CD14-positive monocyte (primary cell): ENCODE measurements around the gene UNC13B. TPM values are rescaled to one million over a fixed set of nuclear protein-coding genes. Genes with fewer than 3 reads are reported as not detected.

Experiments
- DNase-seq, 3 donors: peaks; one replicate each; pipeline ENCODE4 v3.0.0-alpha.2; 2011 to 2022
- H2AFZ ChIP-seq: 2 replicates; pipeline ENCODE4 v1.6.0; 2012; ENCODE audit warnings: mild to moderate bottlenecking, low read depth, low read length, inconsistent platforms; ENCODE audit not compliant: insufficient read depth, poor library complexity, severe bottlenecking
- H3K27ac ChIP-seq, 2 donors: 1 replicate in 1 of 2; 2 replicates in 1 of 2; pipeline ENCODE4 v1.5.1; 2012 to 2013; ENCODE audit warnings: low read length in 2 of 2, control low read depth in 1 of 2, inconsistent platforms in 1 of 2, low read depth in 1 of 2, mild to moderate bottlenecking in 1 of 2
- H3K27me3 ChIP-seq, 2 donors: one replicate each; pipeline versions ENCODE4 v1.6.0 to v1.6.1; 2011 to 2013; ENCODE audit warnings: low read length in 2 of 2; ENCODE audit not compliant: control insufficient read depth in 2 of 2, insufficient read depth in 2 of 2
- H3K36me3 ChIP-seq, 2 donors: replicated peaks in 1 of 2; 1 replicate in 1 of 2; 2 replicates in 1 of 2; pipeline versions ENCODE4 v1.5.1 to v1.6.1; 2012 to 2013; ENCODE audit warnings: low read length in 2 of 2, control low read depth in 1 of 2, inconsistent platforms in 1 of 2, mild to moderate bottlenecking in 1 of 2; ENCODE audit not compliant: insufficient read depth in 2 of 2, control insufficient read depth in 1 of 2
- H3K4me1 ChIP-seq, 2 donors: 1 replicate in 1 of 2; 2 replicates in 1 of 2; pipeline versions ENCODE4 v1.5.1 to v1.6.1; 2012 to 2013; ENCODE audit warnings: low read length in 2 of 2, control low read depth in 1 of 2, inconsistent platforms in 1 of 2, mild to moderate bottlenecking in 1 of 2, moderate library complexity in 1 of 2; ENCODE audit not compliant: insufficient read depth in 2 of 2, control insufficient read depth in 1 of 2
- H3K4me2 ChIP-seq: replicated peaks from 2 replicates; pipeline ENCODE3; 2012; ENCODE audit warnings: low read length, moderate library complexity, mild to moderate bottlenecking; ENCODE audit not compliant: poor library complexity, severe bottlenecking; ENCODE audit errors: extremely low read depth
- H3K4me3 ChIP-seq, 3 experiments: fragments of 200-600 bp in 1 of 3; sonication (generic) in 1 of 3; replicated peaks in 1 of 3; 1 replicate in 2 of 3; 2 replicates in 1 of 3; pipeline ENCODE4 v1.5.1; 2011 to 2013; ENCODE audit warnings: low read length in 3 of 3, mild to moderate bottlenecking in 3 of 3, control low read depth in 2 of 3, low read depth in 2 of 3, inconsistent platforms in 1 of 3, moderate library complexity in 1 of 3
- H3K79me2 ChIP-seq: 2 replicates; pipeline ENCODE4 v1.6.0; 2012; ENCODE audit warnings: mild to moderate bottlenecking, control low read depth, inconsistent platforms, low read length, moderate library complexity; ENCODE audit not compliant: insufficient read depth
- H3K9ac ChIP-seq: 2 replicates; pipeline ENCODE4 v1.6.0; 2017; ENCODE audit warnings: low read length, mild to moderate bottlenecking; ENCODE audit not compliant: insufficient read depth, poor library complexity, severe bottlenecking
- H3K9me3 ChIP-seq, 2 donors: replicated peaks in 1 of 2; 1 replicate in 1 of 2; 2 replicates in 1 of 2; pipeline versions ENCODE4 v1.5.1 to v1.6.1; 2012 to 2013; ENCODE audit warnings: low read length in 2 of 2, control low read depth in 1 of 2; ENCODE audit not compliant: control insufficient read depth in 1 of 2, insufficient read depth in 1 of 2
- H4K20me1 ChIP-seq: 2 replicates; pipeline ENCODE4 v1.6.0; 2012; ENCODE audit warnings: mild to moderate bottlenecking, low read length, control low read depth, moderate library complexity; ENCODE audit not compliant: insufficient read depth
- H3K27ac Mint-ChIP-seq, 7 donors: one replicate each; pipeline ENCODE4 v1.8.0; 2020; ENCODE audit warnings: mild to moderate bottlenecking in 7 of 7, mixed read lengths in 7 of 7, moderate library complexity in 6 of 7, inconsistent platforms in 2 of 7
- H3K27me3 Mint-ChIP-seq, 3 donors: one replicate each; pipeline ENCODE4 v1.8.0; 2021 to 2022; ENCODE audit warnings: low read depth in 3 of 3, mild to moderate bottlenecking in 3 of 3, mixed read lengths in 3 of 3, moderate library complexity in 3 of 3, inconsistent platforms in 1 of 3
- H3K36me3 Mint-ChIP-seq, 2 donors: one replicate each; pipeline ENCODE4 v1.8.0; 2020; ENCODE audit warnings: mixed read lengths in 2 of 2, inconsistent platforms in 1 of 2, mild to moderate bottlenecking in 1 of 2
- H3K4me1 Mint-ChIP-seq: one replicate; pipeline ENCODE4 v1.8.0; 2020; ENCODE audit warnings: mild to moderate bottlenecking, mixed read lengths
- H3K4me3 Mint-ChIP-seq, 2 donors: one replicate each; pipeline ENCODE4 v1.8.0; 2020; ENCODE audit warnings: mild to moderate bottlenecking in 2 of 2, mixed read lengths in 2 of 2, moderate library complexity in 1 of 2
- H3K9me3 Mint-ChIP-seq, 7 donors: one replicate each; pipeline ENCODE4 v1.8.0; 2020 to 2022; ENCODE audit warnings: mixed read lengths in 7 of 7, mild to moderate bottlenecking in 6 of 7, moderate library complexity in 6 of 7, inconsistent platforms in 2 of 7
- WGBS: methylation state at CpG from one replicate; pipeline ENCODE4 v1.1.5; 2013; ENCODE audit warnings: missing lambda C conversion rate; ENCODE audit not compliant: insufficient coverage; 5-methylcytosine and 5-hydroxymethylcytosine counted together
- intact Hi-C, 2 donors: fragments of 100-400 bp; cut with micrococcal nuclease; formaldehyde crosslinking; loops; one replicate each; pipeline versions ENCODE4 v1.15.0 to v1.15.1; 2023
- polyA plus RNA-seq, 3 donors: library from polyadenylated mRNA; depleted of rRNA in 1 of 3; unstranded in 2 of 3; stranded (reverse) in 1 of 3; fragments of 300-500 nt in 2 of 3; fragments of >200 nt in 1 of 3; fragmentation: Illumina TruSeq in 2 of 3; gene quantifications; 1 replicate in 2 of 3; 2 replicates in 1 of 3; pipeline ENCODE4 v1.2.3, GENCODE V29; 2012 to 2021
- TF ChIP-seq, protein P1 (sequence below): fragments of 200-600 bp; IDR thresholded peaks from one replicate; pipeline ENCODE4 v1.8.0; 2022; ENCODE audit warnings: antibody characterized with exemption, mild to moderate bottlenecking

Gene UNC13B
- polyA plus RNA-seq, 3 donors: 0.41 to 0.81 (median 0.66) TPM

DNA sequence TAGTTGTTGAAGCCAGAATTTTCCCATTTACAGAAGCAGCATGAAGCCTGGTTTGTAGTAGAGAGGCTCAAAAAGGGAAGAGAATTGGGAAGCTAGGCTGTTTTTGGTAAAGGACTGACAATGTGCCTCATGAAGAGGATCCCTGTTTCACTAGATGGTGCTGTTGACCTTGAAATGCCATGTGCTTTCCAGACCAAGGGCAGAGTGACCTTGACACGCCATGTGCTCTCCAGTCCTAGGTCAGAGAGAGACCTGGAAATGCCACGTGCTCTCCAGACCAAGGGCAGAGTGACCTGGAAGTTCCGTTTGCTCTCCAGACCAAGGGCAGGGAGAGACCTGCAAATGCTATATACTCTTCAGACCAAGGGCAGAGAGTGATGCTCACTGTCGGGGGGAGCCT, 32.0 kb downstream of the UNC13B start:
- Histone ChIP-seq H3K27ac (no peak overlapping the region), H4K20me1 (no peaks in the 10 kb centered on the region), H3K27me3 (no peaks in the 10 kb centered on the region), H3K4me3 (no peak overlapping the region), H2AFZ (no peak overlapping the region), H3K9me3 (peaks cover 38 to 59% of the 10 kb centered on the region in 2 donors), H3K4me1 (no peaks in the 10 kb centered on the region), H3K9ac (no peak overlapping the region), H3K79me2 (no peaks in the 10 kb centered on the region), H3K36me3 (no peaks in the 10 kb centered on the region), H3K4me2 (no peak overlapping the region)
- peaks cover 37 to 73% (median 63%) of the 10 kb centered on the region in 7 donors for H3K9me3 Mint-ChIP-seq
- DNase-seq: no peak
- H3K36me3 Mint-ChIP-seq: no peaks in the 10 kb centered on the region
- TF ChIP-seq, protein P1, sequence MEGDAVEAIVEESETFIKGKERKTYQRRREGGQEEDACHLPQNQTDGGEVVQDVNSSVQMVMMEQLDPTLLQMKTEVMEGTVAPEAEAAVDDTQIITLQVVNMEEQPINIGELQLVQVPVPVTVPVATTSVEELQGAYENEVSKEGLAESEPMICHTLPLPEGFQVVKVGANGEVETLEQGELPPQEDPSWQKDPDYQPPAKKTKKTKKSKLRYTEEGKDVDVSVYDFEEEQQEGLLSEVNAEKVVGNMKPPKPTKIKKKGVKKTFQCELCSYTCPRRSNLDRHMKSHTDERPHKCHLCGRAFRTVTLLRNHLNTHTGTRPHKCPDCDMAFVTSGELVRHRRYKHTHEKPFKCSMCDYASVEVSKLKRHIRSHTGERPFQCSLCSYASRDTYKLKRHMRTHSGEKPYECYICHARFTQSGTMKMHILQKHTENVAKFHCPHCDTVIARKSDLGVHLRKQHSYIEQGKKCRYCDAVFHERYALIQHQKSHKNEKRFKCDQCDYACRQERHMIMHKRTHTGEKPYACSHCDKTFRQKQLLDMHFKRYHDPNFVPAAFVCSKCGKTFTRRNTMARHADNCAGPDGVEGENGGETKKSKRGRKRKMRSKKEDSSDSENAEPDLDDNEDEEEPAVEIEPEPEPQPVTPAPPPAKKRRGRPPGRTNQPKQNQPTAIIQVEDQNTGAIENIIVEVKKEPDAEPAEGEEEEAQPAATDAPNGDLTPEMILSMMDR: no peak
- WGBS: 89% methylated on average over 2 of the region's 4 CpGs
- no peaks in the 10 kb centered on the region for H3K4me1 Mint-ChIP-seq
- intact Hi-C loops: no loop called here
- H3K4me3 Mint-ChIP-seq: no peak overlapping the region
- no peak overlapping the region for H3K27ac Mint-ChIP-seq
- peaks cover 0 to 2% (median 2%) of the 10 kb centered on the region in 3 donors for H3K27me3 Mint-ChIP-seq

DNA sequence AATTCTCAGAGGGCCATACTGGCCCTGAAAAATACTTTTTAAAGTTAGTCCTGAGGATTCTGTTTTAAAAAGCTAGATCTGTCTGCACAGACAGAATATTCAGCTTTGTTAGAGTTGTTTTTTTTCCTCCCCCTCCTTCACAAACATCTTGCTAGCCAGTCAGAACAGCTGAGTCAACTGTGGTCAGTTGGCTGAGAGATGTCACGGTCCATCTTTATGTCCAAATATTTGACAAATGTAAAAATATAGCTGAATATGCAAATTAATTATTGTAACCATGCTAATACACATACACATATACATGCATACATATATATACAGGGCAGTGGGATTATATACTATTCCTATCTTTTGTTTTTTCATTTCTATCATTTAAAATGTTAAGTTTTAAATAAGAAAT, 33.9 kb downstream of the UNC13B start:
- no peak overlapping the region for H3K9ac ChIP-seq
- Mint-ChIP-seq H3K36me3 (no peaks in the 10 kb centered on the region), H3K27me3 (peaks cover 0 to 2% (median 2%) of the 10 kb centered on the region in 3 donors), H3K9me3 (peaks cover 34 to 75% (median 55%) of the 10 kb centered on the region in 7 donors), H3K27ac (no peak overlapping the region), H3K4me3 (no peak overlapping the region), H3K4me1 (no peaks in the 10 kb centered on the region)
- no peaks in the 10 kb centered on the region for H3K79me2 ChIP-seq
- no peaks in the 10 kb centered on the region for H3K27me3 ChIP-seq
- H3K4me3 ChIP-seq: no peak overlapping the region
- no peak overlapping the region for H3K27ac ChIP-seq
- H3K9me3 ChIP-seq: peaks cover 33 to 52% of the 10 kb centered on the region in 2 donors
- no peaks in the 10 kb centered on the region for H3K36me3 ChIP-seq
- no peak overlapping the region for H3K4me2 ChIP-seq
- no CpG with 5 or more reads among the region's 1 CpG for WGBS
- H4K20me1 ChIP-seq: no peaks in the 10 kb centered on the region
- no peaks in the 10 kb centered on the region for H3K4me1 ChIP-seq
- TF ChIP-seq, protein P1: no peak
- intact Hi-C loops: loop anchor here in 1 of 2 donors (5.0 kb wide), 1 partner anchor 48 kb away; no protein-coding TSS in a partner anchor
- H2AFZ ChIP-seq: no peak overlapping the region
- DNase-seq: no peak
